ENCODE results near the gene TMEM165. TPM values are rescaled to one million over a fixed set of nuclear protein-coding genes. Genes with fewer than 3 reads are reported as not detected.
A peak's percentile ranks its signal among the peaks of the same experiment; 100 is the strongest.

TMEM165 gene
- total RNA-seq, 2 experiments from 2014 or later, result 44.8 to 46.0 TPM

GRCh38 chr4:55409468-55410171 lies 13.9 kb downstream of the TMEM165 start:
- no peaks in the 10 kb centered on the region for H3K9me3 Mint-ChIP-seq
- H3K4me3 ChIP-seq (ENCODE audit: low read length), result no peak overlapping the region
- no peak overlapping the region for H3K27ac ChIP-seq (ENCODE audit: low read depth in 1 of 2, low read length in 2 of 2)
- intact Hi-C loops (cut with DNase I, micrococcal nuclease), result no loop called here
- DNase-seq, result peak in 3 of 14 experiments; percentile 9 to 48 (median 36)
- ChIA-PET CTCF (interaction anchor here (1.1 to 1.3 kb wide), 2 partner anchors 11 to 28 kb away, joined by 3 read pairs; no protein-coding TSS in a partner anchor), POLR2A (interaction anchor here (1.2 kb wide), 1 partner anchor 13 kb away, joined by 4 read pairs; no protein-coding TSS in a partner anchor)
- H3K4me1 ChIP-seq (ENCODE audit: insufficient read depth, low read length), result peaks cover 10% of the 10 kb centered on the region
- ATAC-seq (ENCODE audit: poor library complexity), result peak; percentile 58
- H3K4me1 Mint-ChIP-seq (ENCODE audit: low read depth), result peaks cover 49% of the 10 kb centered on the region
- peaks cover 32% of the 10 kb centered on the region for H3K36me3 ChIP-seq (ENCODE audit: insufficient read depth, low read length)
- no peaks in the 10 kb centered on the region for H3K9me3 ChIP-seq (ENCODE audit: control insufficient read depth in 1 of 2, insufficient read depth in 1 of 2, low read length in 2 of 2)
- TF ChIP-seq CTCF (IDR thresholded peaks at IDR 0.05), result peak; percentile 25
- peaks cover 32% of the 10 kb centered on the region for H3K36me3 Mint-ChIP-seq (ENCODE audit: low read depth)
- H3K27me3 Mint-ChIP-seq, result no peaks in the 10 kb centered on the region
- peak overlapping the region; percentile 35 for H3K27ac Mint-ChIP-seq
- H3K4me3 Mint-ChIP-seq, result no peak overlapping the region
- no peaks in the 10 kb centered on the region for H3K27me3 ChIP-seq (ENCODE audit: control insufficient read depth in 1 of 2, insufficient read depth in 2 of 2, low read length in 2 of 2)

- H3K4me1 Mint-ChIP-seq (ENCODE audit: low read depth), result peaks cover 43% of the 10 kb centered on the region
- no peak for DNase-seq
- H3K9me3 Mint-ChIP-seq, result no peaks in the 10 kb centered on the region
- H3K27me3 Mint-ChIP-seq, result no peaks in the 10 kb centered on the region
- H3K36me3 Mint-ChIP-seq (ENCODE audit: low read depth), result peaks cover 32% of the 10 kb centered on the region
- H3K27ac Mint-ChIP-seq, result peak overlapping the region; percentile 35
- intact Hi-C loops (cut with DNase I, micrococcal nuclease), result no loop called here
- Histone ChIP-seq H3K4me1 (ENCODE audit: insufficient read depth, low read length) (peaks cover 10% of the 10 kb centered on the region), H3K4me3 (ENCODE audit: low read length) (no peak overlapping the region), H3K9me3 (ENCODE audit: control insufficient read depth in 1 of 2, insufficient read depth in 1 of 2, low read length in 2 of 2) (no peaks in the 10 kb centered on the region), H3K36me3 (ENCODE audit: insufficient read depth, low read length) (peaks cover 33% of the 10 kb centered on the region), H3K27me3 (ENCODE audit: control insufficient read depth in 1 of 2, insufficient read depth in 2 of 2, low read length in 2 of 2) (no peaks in the 10 kb centered on the region), H3K27ac (ENCODE audit: low read depth in 1 of 2, low read length in 2 of 2) (no peak overlapping the region)
- no peak for TF ChIP-seq CTCF (IDR thresholded peaks at IDR 0.05)
- ChIA-PET POLR2A (interaction anchor here (0.7 kb wide), 1 partner anchor 15 kb away, joined by 3 read pairs; no protein-coding TSS in a partner anchor), CTCF (interaction anchor here (1.1 kb wide), 1 partner anchor 12 kb away, joined by 3 read pairs; no protein-coding TSS in a partner anchor)
- no peak for ATAC-seq (ENCODE audit: poor library complexity)
- H3K4me3 Mint-ChIP-seq, result no peak overlapping the region
Measured at GRCh38 chr4:55410431-55410830, 14.7 kb downstream of the TMEM165 start.

GRCh38 chr4:55411621-55412020 lies 15.9 kb downstream of the TMEM165 start:
- no peak overlapping the region for H3K4me3 ChIP-seq (ENCODE audit: low read length)
- H3K4me1 ChIP-seq (ENCODE audit: insufficient read depth, low read length), result peaks cover 8% of the 10 kb centered on the region
- H3K27ac Mint-ChIP-seq, result no peak overlapping the region
- H3K27ac ChIP-seq (ENCODE audit: low read depth in 1 of 2, low read length in 2 of 2), result no peak overlapping the region
- ChIA-PET CTCF (interaction anchor here (0.7 kb wide), 1 partner anchor 917 kb away, joined by 3 read pairs; no protein-coding TSS in a partner anchor), POLR2A (no interaction called here)
- H3K36me3 ChIP-seq (ENCODE audit: insufficient read depth, low read length), result peaks cover 34% of the 10 kb centered on the region
- intact Hi-C loops (cut with DNase I, micrococcal nuclease), result no loop called here
- peaks cover 32% of the 10 kb centered on the region for H3K36me3 Mint-ChIP-seq (ENCODE audit: low read depth)
- H3K4me1 Mint-ChIP-seq (ENCODE audit: low read depth), result peaks cover 32% of the 10 kb centered on the region
- ATAC-seq (ENCODE audit: poor library complexity) (no peak), DNase-seq (no peak)
- no peaks in the 10 kb centered on the region for H3K9me3 ChIP-seq (ENCODE audit: control insufficient read depth in 1 of 2, insufficient read depth in 1 of 2, low read length in 2 of 2)
- no peaks in the 10 kb centered on the region for H3K27me3 ChIP-seq (ENCODE audit: control insufficient read depth in 1 of 2, insufficient read depth in 2 of 2, low read length in 2 of 2)
- no peaks in the 10 kb centered on the region for H3K9me3 Mint-ChIP-seq
- no peak for TF ChIP-seq CTCF (IDR thresholded peaks at IDR 0.05)
- no peaks in the 10 kb centered on the region for H3K27me3 Mint-ChIP-seq
- no peak overlapping the region for H3K4me3 Mint-ChIP-seq

Measured in CD4-positive, alpha-beta T cell (primary cell).